HUES64 (cell line): Measurements from ENCODE around the gene MTG1.

Source experiments
- H3K27ac ChIP-seq: 2 replicates; pipeline ENCODE4 v1.7.0; 2013; ENCODE audit warnings: low read depth, low read length, inconsistent platforms
- H3K27me3 ChIP-seq: 2 replicates; pipeline ENCODE4 v1.6.1; 2013; ENCODE audit warnings: mild to moderate bottlenecking, low read length; ENCODE audit not compliant: insufficient read depth
- H3K36me3 ChIP-seq: 2 replicates; pipeline ENCODE4 v1.6.1; 2013; ENCODE audit warnings: mild to moderate bottlenecking, low read length; ENCODE audit not compliant: insufficient read depth
- H3K4me1 ChIP-seq: 2 replicates; pipeline ENCODE4 v1.6.1; 2013; ENCODE audit warnings: mild to moderate bottlenecking, low read length, moderate library complexity; ENCODE audit not compliant: insufficient read depth
- H3K4me3 ChIP-seq: 2 replicates; pipeline ENCODE4 v1.5.1; 2013; ENCODE audit warnings: mild to moderate bottlenecking, low read length, moderate library complexity
- H3K9ac ChIP-seq: 2 replicates; pipeline ENCODE4 v1.6.1; 2013; ENCODE audit warnings: mild to moderate bottlenecking, low read depth, low read length
- H3K9me3 ChIP-seq: 2 replicates; pipeline ENCODE4 v1.6.1; 2013; ENCODE audit warnings: low read depth, low read length; ENCODE audit not compliant: insufficient read depth
- WGBS: fragments of 150-250, 120-280 bp; methylation state at CpG from one replicate; pipeline ENCODE4 v1.1.7; 2013; ENCODE audit warnings: missing lambda C conversion rate; 5-methylcytosine and 5-hydroxymethylcytosine counted together

MTG1 gene

GRCh38 chr10:133458021-133458709 lies 64.2 kb downstream of the MTG1 start:
- no peak overlapping the region for H3K27ac ChIP-seq
- H3K36me3 ChIP-seq, result no peaks in the 10 kb centered on the region
- 87% methylated on average over 40 of the region's 40 CpGs for WGBS
- no peak overlapping the region for H3K9ac ChIP-seq
- H3K4me3 ChIP-seq, result no peak overlapping the region
- no peaks in the 10 kb centered on the region for H3K4me1 ChIP-seq
- peaks cover 85% of the 10 kb centered on the region for H3K9me3 ChIP-seq
- H3K27me3 ChIP-seq, result no peaks in the 10 kb centered on the region

DNA sequence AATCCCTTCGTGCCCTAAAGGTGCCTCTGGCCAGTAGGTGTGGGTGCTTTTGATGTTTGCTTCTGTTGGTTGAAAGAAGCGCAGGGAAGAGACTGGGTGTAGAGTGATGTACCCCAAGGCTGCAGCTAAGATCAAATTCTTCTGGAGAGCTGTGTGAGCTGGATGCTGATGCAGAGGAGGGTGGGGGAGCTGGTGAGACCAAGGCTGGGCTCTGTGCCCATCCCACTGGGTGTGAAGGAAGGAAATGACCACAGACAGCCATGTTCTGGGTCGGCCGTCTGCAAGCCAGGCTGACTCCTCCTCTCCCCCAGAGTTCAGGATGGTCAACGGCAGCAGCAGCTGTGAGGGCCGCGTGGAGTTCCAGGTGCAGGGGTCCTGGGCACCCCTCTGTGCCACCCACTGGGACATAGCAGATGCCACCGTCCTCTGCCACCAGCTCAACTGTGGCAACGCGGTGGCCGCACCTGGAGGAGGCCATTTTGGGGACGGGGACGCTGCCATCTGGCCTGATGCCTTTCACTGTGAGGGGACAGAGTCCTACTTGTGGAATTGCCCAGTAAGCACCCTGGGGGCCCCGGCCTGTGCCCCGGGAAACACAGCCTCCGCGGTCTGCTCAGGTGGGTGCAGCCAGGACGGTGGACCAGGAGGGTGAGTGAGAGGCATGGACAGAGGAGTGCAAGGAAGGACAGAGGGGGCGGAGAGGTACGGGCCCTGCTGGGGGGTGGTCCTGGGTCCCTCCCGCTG lies 64.9 kb downstream of the MTG1 start:
- Histone ChIP-seq H3K4me3 (no peak overlapping the region), H3K36me3 (no peaks in the 10 kb centered on the region), H3K4me1 (no peaks in the 10 kb centered on the region), H3K27me3 (no peaks in the 10 kb centered on the region), H3K27ac (no peak overlapping the region), H3K9ac (no peak overlapping the region), H3K9me3 (peaks cover 85% of the 10 kb centered on the region)
- 90% methylated on average over 21 of the region's 21 CpGs for WGBS

DNA sequence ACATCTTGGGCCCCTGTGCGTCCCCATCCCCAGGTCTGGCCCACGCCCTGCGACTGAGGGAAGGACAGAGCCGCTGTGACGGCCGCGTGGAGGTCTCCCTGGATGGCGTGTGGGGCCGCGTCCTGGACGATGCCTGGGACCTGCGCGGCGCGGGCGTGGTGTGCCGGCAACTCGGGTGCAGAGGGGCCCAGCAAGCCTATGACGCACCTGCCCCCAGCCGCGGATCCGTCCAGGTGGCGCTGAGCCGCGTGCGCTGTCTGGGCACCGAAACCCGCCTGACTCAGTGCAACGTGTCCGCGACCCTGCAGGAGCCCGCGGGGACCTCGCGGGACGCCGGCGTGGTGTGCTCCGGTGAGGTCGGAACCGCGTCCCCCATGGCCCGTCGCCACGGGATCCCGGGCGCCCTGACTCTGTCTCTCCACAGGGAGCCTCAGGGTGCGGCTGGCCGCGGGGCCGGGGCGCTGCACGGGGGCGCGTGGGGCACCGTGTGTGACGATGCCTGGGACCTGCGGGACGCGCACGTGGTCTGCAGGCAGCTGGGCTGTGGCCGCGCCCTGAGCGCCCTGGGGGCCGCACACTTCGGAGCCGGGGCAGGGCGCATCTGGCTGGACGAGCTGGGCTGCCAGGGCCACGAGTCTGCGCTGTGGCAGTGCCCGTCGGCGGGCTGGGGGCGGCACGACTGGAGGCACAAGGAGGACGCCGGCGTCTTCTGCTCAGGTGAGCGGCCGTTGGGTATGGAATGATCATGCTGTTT lies 65.7 kb downstream of the MTG1 start:
- WGBS, result 94% methylated on average over 81 of the region's 81 CpGs

DNA sequence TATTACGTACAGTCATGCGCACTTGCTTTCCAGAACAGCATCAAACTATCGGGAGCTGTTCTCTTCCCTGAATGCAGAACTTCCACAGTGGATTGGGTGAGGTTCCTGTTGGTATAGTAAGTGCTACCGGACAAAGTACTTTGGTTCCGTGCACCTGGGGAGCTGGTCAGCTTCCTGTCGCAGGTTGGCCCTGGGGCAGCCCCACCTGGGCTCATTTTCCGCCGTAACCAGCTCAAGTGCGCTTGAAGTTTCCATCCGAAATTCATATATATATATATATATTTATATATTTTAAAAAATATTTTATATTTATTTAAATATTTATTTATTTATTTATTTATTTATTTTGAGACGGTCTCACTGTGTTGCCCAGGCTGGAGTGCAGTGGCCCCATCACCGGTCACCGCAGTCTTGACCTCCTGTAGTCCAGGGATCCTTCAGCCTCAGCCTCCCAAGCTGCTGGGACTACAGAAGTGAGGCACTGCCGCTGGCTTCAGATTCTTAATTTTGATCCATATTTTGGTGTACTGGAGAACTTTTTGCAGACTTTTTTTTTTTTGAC lies 66.3 kb downstream of the MTG1 start:
- Histone ChIP-seq H3K36me3 (no peaks in the 10 kb centered on the region), H3K27ac (no peak overlapping the region), H3K9ac (no peak overlapping the region), H3K4me1 (no peaks in the 10 kb centered on the region), H3K4me3 (no peak overlapping the region), H3K27me3 (no peaks in the 10 kb centered on the region), H3K9me3 (peaks cover 72% of the 10 kb centered on the region)
- 94% methylated on average over 12 of the region's 14 CpGs for WGBS

More for the DNA sequence above, 65.7 kb downstream of the MTG1 start:
- Histone ChIP-seq H3K9me3 (peaks cover 79% of the 10 kb centered on the region), H3K36me3 (no peaks in the 10 kb centered on the region), H3K27me3 (no peaks in the 10 kb centered on the region), H3K9ac (no peak overlapping the region), H3K4me1 (no peaks in the 10 kb centered on the region), H3K27ac (no peak overlapping the region), H3K4me3 (no peak overlapping the region)

GRCh38 chr10:133461027-133461426 lies 67.1 kb downstream of the MTG1 start:
- WGBS, result 86% methylated on average over 7 of the region's 7 CpGs
- H3K9me3 ChIP-seq, result peaks cover 71% of the 10 kb centered on the region
- no peak overlapping the region for H3K4me3 ChIP-seq

GRCh38 chr10:133461841-133462240 lies 67.9 kb downstream of the MTG1 start:
- 75% methylated on average over 8 of the region's 8 CpGs for WGBS
- H3K4me3 ChIP-seq, result no peak overlapping the region
- peaks cover 71% of the 10 kb centered on the region for H3K9me3 ChIP-seq
- no peaks in the 10 kb centered on the region for H3K36me3 ChIP-seq
- H3K4me1 ChIP-seq, result no peaks in the 10 kb centered on the region
- no peaks in the 10 kb centered on the region for H3K27me3 ChIP-seq
- no peak overlapping the region for H3K9ac ChIP-seq
- no peak overlapping the region for H3K27ac ChIP-seq

More at GRCh38 chr10:133461027-133461426, 67.1 kb downstream of the MTG1 start:
- no peaks in the 10 kb centered on the region for H3K27me3 ChIP-seq
- no peak overlapping the region for H3K27ac ChIP-seq
- H3K4me1 ChIP-seq, result no peaks in the 10 kb centered on the region
- H3K36me3 ChIP-seq, result no peaks in the 10 kb centered on the region
- H3K9ac ChIP-seq, result no peak overlapping the region

GRCh38 chr10:133462512-133463305 lies 68.8 kb downstream of the MTG1 start:
- no peaks in the 10 kb centered on the region for H3K36me3 ChIP-seq
- H3K4me1 ChIP-seq, result no peaks in the 10 kb centered on the region
- no peaks in the 10 kb centered on the region for H3K27me3 ChIP-seq
- 87% methylated on average over 10 of the region's 10 CpGs for WGBS
- no peak overlapping the region for H3K27ac ChIP-seq
- no peak overlapping the region for H3K9ac ChIP-seq
- no peak overlapping the region for H3K4me3 ChIP-seq
- peaks cover 71% of the 10 kb centered on the region for H3K9me3 ChIP-seq

DNA sequence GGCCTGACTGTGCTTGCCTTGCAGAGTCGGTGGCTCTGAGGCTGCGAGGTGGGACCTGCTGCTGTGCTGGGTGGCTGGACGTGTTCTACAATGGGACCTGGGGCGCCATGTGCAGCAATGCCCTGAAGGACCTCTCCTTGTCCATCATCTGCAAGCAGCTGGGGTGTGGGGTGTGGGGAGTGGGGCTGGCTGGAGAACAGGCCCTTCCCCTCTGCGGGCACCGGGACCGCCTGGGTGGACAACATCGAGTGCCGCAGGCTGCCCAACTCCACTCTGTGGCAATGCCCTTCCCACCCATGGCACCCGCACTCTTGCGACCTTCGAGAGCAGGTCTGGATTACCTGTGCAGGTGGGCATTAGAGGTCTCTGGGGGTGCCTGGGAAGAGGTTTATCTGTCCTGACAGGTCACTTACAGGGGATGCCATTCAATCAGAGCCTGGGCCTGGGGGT lies 70.7 kb downstream of the MTG1 start:
- H3K9me3 ChIP-seq, result peaks cover 68% of the 10 kb centered on the region
- H3K36me3 ChIP-seq, result no peaks in the 10 kb centered on the region
- no peak overlapping the region for H3K4me3 ChIP-seq
- H3K27me3 ChIP-seq, result no peaks in the 10 kb centered on the region
- H3K4me1 ChIP-seq, result no peaks in the 10 kb centered on the region
- H3K27ac ChIP-seq, result no peak overlapping the region
- WGBS, result 92% methylated on average over 12 of the region's 12 CpGs
- no peak overlapping the region for H3K9ac ChIP-seq

- Histone ChIP-seq H3K4me1 (no peaks in the 10 kb centered on the region), H3K27ac (no peak overlapping the region), H3K9ac (no peak overlapping the region), H3K4me3 (no peak overlapping the region), H3K27me3 (no peaks in the 10 kb centered on the region), H3K36me3 (no peaks in the 10 kb centered on the region), H3K9me3 (peaks cover 73% of the 10 kb centered on the region)
- WGBS, result 88% methylated on average over 55 of the region's 55 CpGs
These were observed 71.4 kb downstream of the MTG1 start for GRCh38 chr10:133465191-133465949.

DNA sequence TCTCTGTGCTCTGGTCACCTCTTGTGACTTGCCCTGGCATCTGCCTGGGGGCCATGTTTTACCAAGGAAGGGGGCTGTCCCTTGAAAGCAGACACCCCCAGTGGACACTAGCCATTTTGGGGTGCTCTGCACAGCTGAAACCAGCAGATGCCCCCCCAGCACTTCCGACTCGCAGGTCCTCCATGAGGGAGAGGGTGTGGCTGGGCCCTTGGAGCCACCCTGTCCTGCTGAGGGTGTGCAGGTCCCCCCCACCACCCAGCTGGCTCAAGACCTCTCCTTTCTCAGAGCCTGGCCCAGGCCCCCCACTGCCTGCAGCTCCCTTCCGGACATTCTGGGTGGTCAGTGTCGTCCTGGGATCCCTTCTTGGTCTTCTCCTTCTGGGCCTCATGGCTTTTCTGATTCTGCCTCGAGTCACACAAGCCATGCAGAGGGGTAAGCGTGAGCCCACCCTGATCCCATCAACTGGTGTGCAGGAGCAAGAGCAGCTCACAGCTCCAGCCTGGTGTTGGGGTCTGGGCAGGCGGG lies 72.1 kb downstream of the MTG1 start:
- H3K9me3 ChIP-seq, result peaks cover 76% of the 10 kb centered on the region
- H3K27ac ChIP-seq, result no peak overlapping the region
- H3K9ac ChIP-seq, result no peak overlapping the region
- H3K4me1 ChIP-seq, result no peaks in the 10 kb centered on the region
- H3K36me3 ChIP-seq, result no peaks in the 10 kb centered on the region
- 72% methylated on average over 7 of the region's 7 CpGs for WGBS
- no peak overlapping the region for H3K4me3 ChIP-seq
- H3K27me3 ChIP-seq, result no peaks in the 10 kb centered on the region
